HCT116 (cell line): ENCODE measurements around the gene POLR3C. TPM values are rescaled to one million over a fixed set of nuclear protein-coding genes. Genes with fewer than 3 reads are reported as not detected.

ENCODE experiments used
- ATAC-seq: fragments of 200-7000 bp; cut with Tn5 transposase; 2 replicates; pipeline ENCODE4 v1.9.1; 2020; ENCODE audit warnings: mild to moderate bottlenecking, moderate library complexity
- BruUV-seq: library from RNA; stranded (reverse); fragments of 400-500 nt; replicated peaks from 2 replicates; lab custom pipeline; 2021; lab: Mats Ljungman, UMichigan
- CTCF ChIA-PET: fragments of 300-600 bp; sonication (Branson Sonifier 250); formaldehyde crosslinking; loops from one replicate; lab custom pipeline; 2021; ENCODE audit warnings: antibody characterized with exemption; lab: Charles Lee
- POLR2A ChIA-PET: fragments of 300-600, 350-600 bp; sonication (Branson Sonifier 250); formaldehyde crosslinking; loops from one replicate; lab custom pipeline; 2021; ENCODE audit warnings: antibody characterized with exemption; lab: Charles Lee
- RAD21 ChIA-PET, 2 experiments: fragments of 300-600 bp; sonication (Branson Sonifier 250); formaldehyde crosslinking; loops; one replicate each; lab custom pipeline; 2023; ENCODE audit warnings: low total read pairs in 2 of 2; ENCODE audit not compliant: uncharacterized antibody in 2 of 2, unreplicated experiment in 2 of 2, low non-redundant PET in 1 of 2; lab: Charles Lee
- DNase-seq: peaks from one replicate; pipeline ENCODE4 v3.0.0-alpha.2; 2010; ENCODE audit warnings: low read depth, low spot score
- H2AFZ ChIP-seq: fragments of 200-600 bp; shearing (Covaris generic), sonication (generic); 2 replicates; pipeline ENCODE4 v1.6.1; 2017; ENCODE audit warnings: low read depth, mixed run types, mixed read lengths, antibody characterized with exemption, low read length; ENCODE audit not compliant: poor library complexity, severe bottlenecking
- H3K27ac ChIP-seq: 2 replicates; pipeline ENCODE4 v1.5.1; 2012; ENCODE audit warnings: low read depth, low read length
- H3K27me3 ChIP-seq: fragments of 200-600 bp; sonication (generic); 2 replicates; pipeline ENCODE4 v1.6.1; 2016; ENCODE audit warnings: mixed run types, low read length, mixed read lengths; ENCODE audit not compliant: insufficient read depth
- H3K36me3 ChIP-seq, 2 experiments: fragments of 200-500 bp in 1 of 2; fragments of 200-600 bp in 1 of 2; sonication (Bioruptor generic) in 1 of 2; sonication (generic) in 1 of 2; 2 replicates each; pipeline versions ENCODE4 v1.5.1 to v1.6.1; 2014 to 2016; ENCODE audit warnings: low read length in 2 of 2, inconsistent platforms in 1 of 2, mixed read lengths in 1 of 2, mixed run types in 1 of 2; ENCODE audit not compliant: insufficient read depth in 2 of 2, control insufficient read depth in 1 of 2
- H3K4me1 ChIP-seq, 2 experiments: fragments of 200-600 bp in 1 of 2; sonication (generic) in 1 of 2; 2 replicates each; pipeline versions ENCODE4 v1.5.1 to v1.6.1; 2012 to 2017; ENCODE audit warnings: low read length in 2 of 2, inconsistent platforms in 1 of 2, mild to moderate bottlenecking in 1 of 2, mixed read lengths in 1 of 2, mixed run types in 1 of 2, moderate library complexity in 1 of 2; ENCODE audit not compliant: insufficient read depth in 2 of 2, control insufficient read depth in 1 of 2
- H3K4me2 ChIP-seq: fragments of 200-600 bp; sonication (generic); 2 replicates; pipeline ENCODE4 v1.6.1; 2017; ENCODE audit warnings: mixed run types, low read length, mixed read lengths
- H3K4me3 ChIP-seq, 2 experiments: fragments of 200-600 bp in 1 of 2; sonication (generic) in 1 of 2; replicated peaks in 1 of 2; 2 replicates each; pipeline ENCODE4 v1.5.1; 2011 to 2016; ENCODE audit warnings: low read length in 2 of 2, control low read depth in 1 of 2, low read depth in 1 of 2, mild to moderate bottlenecking in 1 of 2, mixed read lengths in 1 of 2, mixed run types in 1 of 2
- H3K79me2 ChIP-seq: fragments of 200-600 bp; sonication (generic); 2 replicates; pipeline ENCODE4 v1.6.1; 2017; ENCODE audit warnings: mild to moderate bottlenecking, mixed run types, low read length, moderate library complexity, mixed read lengths; ENCODE audit not compliant: insufficient read depth
- H3K9ac ChIP-seq: fragments of 200-600 bp; sonication (generic); 2 replicates; pipeline ENCODE4 v1.6.1; 2016; ENCODE audit warnings: low read length, mixed read lengths
- H3K9me2 ChIP-seq: fragments of 200-600 bp; sonication (generic), shearing (Covaris generic); 2 replicates; pipeline ENCODE4 v1.6.1; 2017; ENCODE audit warnings: mixed run types, mild to moderate bottlenecking, moderate library complexity; ENCODE audit not compliant: insufficient read depth
- H3K9me3 ChIP-seq, 2 experiments: fragments of 200-500 bp in 1 of 2; fragments of 200-600 bp in 1 of 2; sonication (Bioruptor generic) in 1 of 2; sonication (generic) in 1 of 2; 2 replicates each; pipeline ENCODE4 v1.6.1; 2014 to 2017; ENCODE audit warnings: low read length in 2 of 2, mixed read lengths in 2 of 2, inconsistent platforms in 1 of 2, low read depth in 1 of 2, mild to moderate bottlenecking in 1 of 2, mixed run types in 1 of 2, moderate library complexity in 1 of 2; ENCODE audit not compliant: control insufficient read depth in 1 of 2, insufficient read depth in 1 of 2
- H4K20me1 ChIP-seq: fragments of 200-600 bp; sonication (generic), shearing (Covaris generic); 2 replicates; pipeline ENCODE4 v1.6.1; 2017; ENCODE audit warnings: mixed run types, mild to moderate bottlenecking, moderate library complexity; ENCODE audit not compliant: insufficient read depth
- CTCF ChIP-seq, 3 experiments: fragments of 200-600 bp in 1 of 3; sonication (generic) in 1 of 3; IDR thresholded peaks in 2 of 3; conservative IDR thresholded peaks in 1 of 3; 2 replicates each; pipeline ENCODE4 v1.5.1; 2012 to 2017; ENCODE audit warnings: low read depth in 2 of 3, low read length in 2 of 3, antibody characterized with exemption in 1 of 3, borderline replicate concordance in 1 of 3, control low read depth in 1 of 3, mild to moderate bottlenecking in 1 of 3, mixed read lengths in 1 of 3, mixed run types in 1 of 3, moderate library complexity in 1 of 3; ENCODE audit not compliant: insufficient read depth in 1 of 3
- EGR1 ChIP-seq: IDR thresholded peaks from 2 replicates; pipeline ENCODE4 v1.6.1; 2012; ENCODE audit warnings: low read depth
- EZH2 ChIP-seq: fragments of 200-600 bp; sonication (generic); IDR thresholded peaks from 2 replicates; pipeline ENCODE4 v1.6.1; 2017; ENCODE audit warnings: antibody characterized with exemption, mixed run types
- EZH2phosphoT487 ChIP-seq: fragments of 200-600 bp; IDR thresholded peaks from 2 replicates; pipeline ENCODE4 v1.6.1; 2018; ENCODE audit warnings: antibody characterized with exemption, borderline replicate concordance
- JUND ChIP-seq: IDR thresholded peaks from 2 replicates; pipeline ENCODE4 v1.6.1; 2012
- MAX ChIP-seq: IDR thresholded peaks from 2 replicates; pipeline ENCODE4 v1.6.1; 2012
- POLR2A ChIP-seq: IDR thresholded peaks from 2 replicates; pipeline ENCODE4 v1.7.0; 2011; ENCODE audit warnings: borderline replicate concordance; ENCODE audit not compliant: insufficient read depth, insufficient read length; ENCODE audit errors: extremely low read depth
- POLR2AphosphoS5 ChIP-seq: IDR thresholded peaks from 2 replicates; pipeline ENCODE4 v1.6.1; 2011; ENCODE audit warnings: mild to moderate bottlenecking, low read depth, low read length, moderate library complexity
- RAD21 ChIP-seq: IDR thresholded peaks from 2 replicates; pipeline ENCODE4 v1.6.1; 2012; ENCODE audit warnings: low read depth, mild to moderate bottlenecking
- SRF ChIP-seq: IDR thresholded peaks from 2 replicates; pipeline ENCODE4 v1.6.1; 2012; ENCODE audit warnings: low read depth
- ZFX ChIP-seq: fragments of 450-650 bp; IDR thresholded peaks from 2 replicates; pipeline ENCODE4 v1.6.1; 2017
- ZNF274 ChIP-seq: fragments of 200-500 bp; sonication (Bioruptor generic); IDR thresholded peaks from 2 replicates; pipeline ENCODE4 v1.6.1; 2014; ENCODE audit warnings: mild to moderate bottlenecking, low read depth, low read length, inconsistent platforms
- intact Hi-C: fragments of 100-400 bp; cut with micrococcal nuclease; formaldehyde crosslinking; loops from 2 replicates; pipeline ENCODE4 v1.10.0; 2022
- total RNA-seq: library from RNA; stranded (reverse); gene quantifications from one replicate; pipeline ENCODE4 v1.2.1, GENCODE V29; 2021; ENCODE audit not compliant: unreplicated experiment

POLR3C gene
- total RNA-seq, 1 experiment from 2014 or later: 25.4 TPM

- Histone ChIP-seq H3K27me3 (no peaks in the 10 kb centered on the region), H3K9ac (peak overlapping the region; percentile 67), H2AFZ (peak overlapping the region; percentile 83), H3K9me3 (no peaks in the 10 kb centered on the region), H3K27ac (peak overlapping the region; percentile 71), H3K9me2 (no peaks in the 10 kb centered on the region), H3K79me2 (peaks cover 5% of the 10 kb centered on the region; the same call in 1 of the 2 replicates), H3K4me3 (peak overlapping the region; percentile 73 to 75), H3K36me3 (peaks cover 0 to 14% of the 10 kb centered on the region in 2 experiments; a peak in 3 of 4 replicates), H3K4me1 (peaks cover 11 to 15% of the 10 kb centered on the region in 2 experiments; a peak in 3 of 4 replicates)
- POLR2A ChIA-PET: interaction anchor here (0.9 to 2.7 kb wide), 13 partner anchors 10 to 192 kb away, joined by 3 to 22 read pairs (median 5); partner anchors contain the start of genes ANKRD34A, ANKRD35, LIX1L and NUDT17
- no TSS peak for BruUV-seq
- DNase-seq: peak; percentile 67
- intact Hi-C loops: no loop called here
- TF ChIP-seq ZFX: no peak
- TF ChIP-seq MAX: peak; percentile 34; the same call in 1 of the 2 replicates
- peak; percentile 57 for TF ChIP-seq POLR2A
- TF ChIP-seq EGR1: 0 out of 2 replicates have a peak, but pooled peaks have one; percentile 2
- TF ChIP-seq EZH2phosphoT487: no peak
- TF ChIP-seq SRF: no peak
- TF ChIP-seq ZNF274: no peak
- no peak for TF ChIP-seq RAD21
- TF ChIP-seq POLR2AphosphoS5: peak; percentile 73
- no peak for TF ChIP-seq CTCF (IDR thresholded peaks at IDR 0.05 in 2 of 3, conservative IDR thresholded peaks at IDR 0.05 in 1 of 3; ENCODE audit: borderline replicate concordance in 1 of 3, insufficient read depth in 1 of 3, low read depth in 2 of 3, low read length in 2 of 3)
- no peak for TF ChIP-seq EZH2
- no peak for TF ChIP-seq JUND
- TF ChIP-seq, all 23 proteins: peak for 4
- H4K20me1 ChIP-seq: no peaks in the 10 kb centered on the region
- RAD21 ChIA-PET: interaction anchor here in 1 of 2 experiments (1.2 kb wide), 1 partner anchor 176 kb away, joined by 3 read pairs; no protein-coding TSS in a partner anchor
- peak; percentile 81 for ATAC-seq
- H3K4me2 ChIP-seq: peak overlapping the region; percentile 97
- CTCF ChIA-PET: interaction anchor here (1.0 to 6.6 kb wide), 8 partner anchors 9 to 120 kb away, joined by 3 to 87 read pairs (median 6); partner anchors contain the start of genes ANKRD34A, NUDT17, POLR3C and POLR3GL
Observed at GRCh38 chr1:145859491-145860023, 35.6 kb downstream of the POLR3C start.
